Heart left ventricle (tissue), 13 donors: ENCODE data around the gene ADSS1.

ENCODE experiments used
- CTCF ChIP-seq, 12 donors: fragments of 200-600 bp; sonication (generic) in 4 of 12; IDR thresholded peaks; one replicate each; pipeline versions ENCODE4 v1.5.0 to v1.8.0; 2018 to 2022; ENCODE audit warnings: antibody characterized with exemption in 12 of 12, mild to moderate bottlenecking in 5 of 12
- POLR2A ChIP-seq, 2 donors: fragments of 450-650 bp; IDR thresholded peaks; one replicate each; pipeline ENCODE4 v1.6.1; 2017; ENCODE audit warnings: antibody characterized with exemption in 2 of 2, mild to moderate bottlenecking in 2 of 2, moderate library complexity in 2 of 2
- donor health status: ischemic (EF 13 %, LVEDD 7.1; RV severe dilation, severe dysfunction).
- donor health status: DM: no; HTN: yes; CAD: no.
- donor health status: DM: no; HTN: no; CAD: no.
- donor health status: ischemic (EF 25% LVEDD 6.9; RV normal size, moderate dysfunction).
- donor health status: ischemic (EF 25% LVEDD 5.7; RV mildly dilated, moderate dysfunction).
- donor health status: ischemic (EF 35%, LVEDD 5.7; RV mildly dilated, moderate dysfunction).
- donor health status: nonischemic (EF 11% LVEDD 7.7; RV severe dilation, severe dysfunction).
- donor health status: DM: yes; HTN: yes; CAD: no.
- donor health status: PGD.
- donor health status: ischemic (EF 29% LVEDD 5.4; RV normal size, mild dysfunction).
- donor health status: nonischemic (EF 23%, LVEDD 6.1; RV moderate dilation, normal function).

- no peak for TF ChIP-seq CTCF (IDR thresholded peaks at IDR 0.05)
- TF ChIP-seq POLR2A (IDR thresholded peaks at IDR 0.05): no peak
Observed at GRCh38 chr14:104776481-104776880, 52.5 kb downstream of the ADSS1 start.
